ENCODE results near the gene KLRC4. TPM values are rescaled to one million over a fixed set of nuclear protein-coding genes. Genes with fewer than 3 reads are reported as not detected.
A peak's percentile ranks its signal among the peaks of the same experiment; 100 is the strongest.

Gene KLRC4
- total RNA-seq, 2 donors from 2014 or later = not detected

DNA sequence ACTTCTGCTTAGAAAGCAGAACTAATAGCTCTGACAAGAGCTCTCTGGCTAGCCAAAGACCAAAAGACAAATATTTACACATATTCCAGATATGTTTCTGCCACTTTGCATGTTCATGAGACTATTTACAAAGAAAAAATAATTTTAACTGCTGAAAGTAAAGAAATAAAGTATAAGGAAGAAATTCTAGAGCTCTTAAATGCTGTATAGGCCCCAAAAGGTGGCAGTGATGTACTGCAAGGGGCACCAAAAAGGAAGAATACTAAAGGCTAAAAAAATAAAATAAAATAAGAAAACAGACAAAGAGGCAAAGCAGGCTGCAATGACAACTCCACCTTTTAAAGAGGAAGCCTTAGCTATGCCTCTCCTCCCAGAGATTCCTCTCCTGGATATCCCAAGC lies 42.7 kb downstream of the KLRC4 start:
- peaks cover 26% of the 10 kb centered on the region for H3K36me3 Mint-ChIP-seq (ENCODE audit: low read depth)
- H3K36me3 ChIP-seq (ENCODE audit: control insufficient read depth, insufficient read depth, low read length) = no peaks in the 10 kb centered on the region
- peaks cover 18% of the 10 kb centered on the region for H3K4me1 Mint-ChIP-seq
- H3K27me3 ChIP-seq (ENCODE audit: control insufficient read depth, insufficient read depth, low read length, poor library complexity, severe bottlenecking) = peaks cover 30% of the 10 kb centered on the region
- DNase-seq = no peak
- no peaks in the 10 kb centered on the region for H3K27me3 Mint-ChIP-seq (ENCODE audit: insufficient read depth)
- no peak overlapping the region for H3K4me3 ChIP-seq (ENCODE audit: low read length)
- H3K27ac ChIP-seq (ENCODE audit: low read depth, low read length) = no peak overlapping the region
- H3K9me3 Mint-ChIP-seq = peaks cover 20% of the 10 kb centered on the region
- H3K27ac Mint-ChIP-seq = no peak overlapping the region
- H3K9me3 ChIP-seq (ENCODE audit: control insufficient read depth, low read length) = peaks cover 14% of the 10 kb centered on the region
- H3K4me3 Mint-ChIP-seq = no peak overlapping the region
- H3K4me1 ChIP-seq (ENCODE audit: control insufficient read depth, insufficient read depth, low read length) = peaks cover 10% of the 10 kb centered on the region
- no peak overlapping the region for H3K9ac ChIP-seq (ENCODE audit: extremely low read depth, low read length, poor library complexity, severe bottlenecking)
- TF ChIP-seq, protein P1, sequence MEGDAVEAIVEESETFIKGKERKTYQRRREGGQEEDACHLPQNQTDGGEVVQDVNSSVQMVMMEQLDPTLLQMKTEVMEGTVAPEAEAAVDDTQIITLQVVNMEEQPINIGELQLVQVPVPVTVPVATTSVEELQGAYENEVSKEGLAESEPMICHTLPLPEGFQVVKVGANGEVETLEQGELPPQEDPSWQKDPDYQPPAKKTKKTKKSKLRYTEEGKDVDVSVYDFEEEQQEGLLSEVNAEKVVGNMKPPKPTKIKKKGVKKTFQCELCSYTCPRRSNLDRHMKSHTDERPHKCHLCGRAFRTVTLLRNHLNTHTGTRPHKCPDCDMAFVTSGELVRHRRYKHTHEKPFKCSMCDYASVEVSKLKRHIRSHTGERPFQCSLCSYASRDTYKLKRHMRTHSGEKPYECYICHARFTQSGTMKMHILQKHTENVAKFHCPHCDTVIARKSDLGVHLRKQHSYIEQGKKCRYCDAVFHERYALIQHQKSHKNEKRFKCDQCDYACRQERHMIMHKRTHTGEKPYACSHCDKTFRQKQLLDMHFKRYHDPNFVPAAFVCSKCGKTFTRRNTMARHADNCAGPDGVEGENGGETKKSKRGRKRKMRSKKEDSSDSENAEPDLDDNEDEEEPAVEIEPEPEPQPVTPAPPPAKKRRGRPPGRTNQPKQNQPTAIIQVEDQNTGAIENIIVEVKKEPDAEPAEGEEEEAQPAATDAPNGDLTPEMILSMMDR (conservative IDR thresholded peaks at IDR 0.05) = peak; percentile 64

DNA sequence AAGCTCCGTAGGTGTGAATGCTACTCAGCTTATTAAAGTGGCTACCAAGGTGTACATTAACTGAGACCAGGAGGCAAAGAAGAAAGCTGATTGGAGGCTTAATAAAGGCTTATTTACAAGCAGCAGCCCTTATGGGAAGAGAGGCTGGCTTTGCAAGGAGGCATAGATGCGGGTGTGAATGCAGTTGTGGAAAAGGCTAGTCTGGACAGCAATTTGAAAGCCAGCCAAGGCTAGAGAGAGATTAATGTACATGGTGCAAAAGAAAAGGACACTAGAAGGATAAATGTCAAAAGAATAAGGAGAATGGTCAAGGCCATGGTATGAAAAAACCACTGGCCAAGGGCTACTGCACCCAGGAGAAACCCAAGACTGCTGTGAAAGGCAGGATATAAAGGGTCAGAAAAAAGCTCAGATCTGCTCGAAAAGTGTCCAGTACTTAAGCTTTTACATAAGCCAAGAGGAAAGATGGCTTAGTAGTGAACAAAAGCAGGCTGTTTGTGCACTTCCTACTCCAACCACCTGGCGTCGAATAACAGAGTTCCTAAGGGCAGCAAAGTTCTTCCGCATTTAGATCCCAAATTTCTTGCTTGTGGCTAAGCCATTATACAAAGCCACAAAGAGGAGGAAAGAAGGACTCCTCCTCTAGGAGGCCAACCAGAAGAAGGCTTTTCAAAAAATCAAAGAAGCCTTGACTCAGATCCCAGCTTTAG lies 43.7 kb downstream of the KLRC4 start:
- Mint-ChIP-seq H3K27me3 (ENCODE audit: insufficient read depth) (no peaks in the 10 kb centered on the region), H3K4me3 (no peak overlapping the region), H3K4me1 (peaks cover 14% of the 10 kb centered on the region), H3K36me3 (ENCODE audit: low read depth) (peaks cover 24% of the 10 kb centered on the region), H3K9me3 (peaks cover 27% of the 10 kb centered on the region), H3K27ac (no peak overlapping the region)
- DNase-seq = peak; percentile 45
- H3K9me3 ChIP-seq (ENCODE audit: control insufficient read depth, low read length) = peaks cover 24% of the 10 kb centered on the region
- TF ChIP-seq, protein P1 (conservative IDR thresholded peaks at IDR 0.05) = peak; percentile 59
- H3K36me3 ChIP-seq (ENCODE audit: control insufficient read depth, insufficient read depth, low read length) = no peaks in the 10 kb centered on the region
- peaks cover 10% of the 10 kb centered on the region for H3K4me1 ChIP-seq (ENCODE audit: control insufficient read depth, insufficient read depth, low read length)
- no peak overlapping the region for H3K27ac ChIP-seq (ENCODE audit: low read depth, low read length)
- peak overlapping the region; percentile 77 for H3K4me3 ChIP-seq (ENCODE audit: low read length)
- H3K9ac ChIP-seq (ENCODE audit: extremely low read depth, low read length, poor library complexity, severe bottlenecking) = no peak overlapping the region
- WGBS, 2 experiments (ENCODE audit: insufficient coverage in 1 of 2, insufficient read length in 1 of 2) = 40 to 70% methylated on average over 2 to 6 of the region's 6 CpGs
- peaks cover 30% of the 10 kb centered on the region for H3K27me3 ChIP-seq (ENCODE audit: control insufficient read depth, insufficient read depth, low read length, poor library complexity, severe bottlenecking)

DNA sequence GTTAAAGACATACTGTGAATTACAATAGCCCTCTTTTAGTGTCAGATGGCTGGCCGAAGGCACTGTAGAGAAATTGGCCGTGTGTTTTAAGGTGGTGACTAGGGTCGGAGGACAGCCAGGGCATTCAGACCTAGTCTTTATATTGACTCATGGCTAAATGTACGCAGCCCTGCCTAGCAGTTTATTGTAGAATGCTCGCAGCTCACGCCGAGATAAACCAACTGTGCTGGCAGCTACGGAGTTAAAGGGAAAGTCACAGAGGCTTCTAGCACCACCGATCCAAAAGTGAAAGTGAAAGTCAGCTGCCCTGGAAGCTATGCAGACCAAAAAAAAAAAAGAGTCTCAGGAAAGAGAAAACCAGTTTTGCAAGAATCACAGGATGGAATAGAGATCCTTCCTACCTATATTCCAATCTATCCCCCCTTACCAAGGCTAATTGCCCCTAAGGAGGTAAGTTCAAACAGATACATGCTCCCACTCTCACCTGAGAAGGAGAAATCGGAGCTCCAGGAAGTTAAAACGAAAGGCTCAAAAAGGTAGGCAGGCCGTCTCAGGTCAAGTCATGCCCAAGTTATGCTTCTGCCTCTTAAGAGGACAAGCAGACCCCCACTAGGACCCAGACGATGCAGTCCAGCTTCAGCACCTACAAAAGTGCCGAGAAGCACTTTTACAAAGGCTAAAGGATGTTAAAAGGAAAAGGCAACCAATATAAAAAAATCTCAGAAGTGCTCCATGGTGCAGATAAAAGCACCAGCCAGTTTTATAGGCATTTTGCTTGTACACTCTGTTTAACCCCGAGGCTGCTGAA lies 44.5 kb downstream of the KLRC4 start:
- H3K9ac ChIP-seq (ENCODE audit: extremely low read depth, low read length, poor library complexity, severe bottlenecking) = no peak overlapping the region
- WGBS, 2 experiments (ENCODE audit: insufficient coverage in 1 of 2, insufficient read length in 1 of 2) = 4 to 14% methylated on average over 8 to 15 of the region's 15 CpGs
- peaks cover 28% of the 10 kb centered on the region for H3K36me3 Mint-ChIP-seq (ENCODE audit: low read depth)
- H3K27me3 ChIP-seq (ENCODE audit: control insufficient read depth, insufficient read depth, low read length, poor library complexity, severe bottlenecking) = peaks cover 30% of the 10 kb centered on the region
- DNase-seq = peak; percentile 88
- no peaks in the 10 kb centered on the region for H3K36me3 ChIP-seq (ENCODE audit: control insufficient read depth, insufficient read depth, low read length)
- TF ChIP-seq, protein P1 (conservative IDR thresholded peaks at IDR 0.05) = no peak
- H3K4me3 Mint-ChIP-seq = no peak overlapping the region
- peaks cover 32% of the 10 kb centered on the region for H3K9me3 ChIP-seq (ENCODE audit: control insufficient read depth, low read length)
- peak overlapping the region; percentile 77 for H3K4me3 ChIP-seq (ENCODE audit: low read length)
- peaks cover 8% of the 10 kb centered on the region for H3K4me1 ChIP-seq (ENCODE audit: control insufficient read depth, insufficient read depth, low read length)
- peaks cover 35% of the 10 kb centered on the region for H3K9me3 Mint-ChIP-seq
- H3K27ac ChIP-seq (ENCODE audit: low read depth, low read length) = no peak overlapping the region
- H3K27ac Mint-ChIP-seq = no peak overlapping the region
- H3K4me1 Mint-ChIP-seq = peaks cover 9% of the 10 kb centered on the region
- no peaks in the 10 kb centered on the region for H3K27me3 Mint-ChIP-seq (ENCODE audit: insufficient read depth)
